ENCODE measurements around the gene NEDD8.

DNA sequence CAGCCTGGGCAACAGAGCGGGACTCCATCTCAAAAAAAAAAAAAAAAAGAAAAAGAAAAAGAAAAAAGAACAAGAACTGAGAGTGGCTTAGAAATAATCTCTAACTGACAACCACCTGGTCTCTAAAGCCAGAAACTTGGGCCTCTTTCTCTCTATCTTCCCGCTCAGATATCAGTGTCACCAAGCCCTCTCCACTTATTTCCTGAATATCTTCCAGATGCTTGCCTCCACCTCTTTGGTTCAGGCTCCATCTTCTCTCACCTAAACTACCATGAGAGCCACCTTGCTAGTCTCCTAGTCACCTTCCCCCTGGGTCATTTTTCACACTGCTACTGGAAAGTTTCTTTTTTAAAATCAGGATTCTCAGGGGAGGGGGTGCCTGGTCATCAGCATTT lies 35.1 kb downstream of the NEDD8 start:
- TF ChIP-seq, protein P1, sequence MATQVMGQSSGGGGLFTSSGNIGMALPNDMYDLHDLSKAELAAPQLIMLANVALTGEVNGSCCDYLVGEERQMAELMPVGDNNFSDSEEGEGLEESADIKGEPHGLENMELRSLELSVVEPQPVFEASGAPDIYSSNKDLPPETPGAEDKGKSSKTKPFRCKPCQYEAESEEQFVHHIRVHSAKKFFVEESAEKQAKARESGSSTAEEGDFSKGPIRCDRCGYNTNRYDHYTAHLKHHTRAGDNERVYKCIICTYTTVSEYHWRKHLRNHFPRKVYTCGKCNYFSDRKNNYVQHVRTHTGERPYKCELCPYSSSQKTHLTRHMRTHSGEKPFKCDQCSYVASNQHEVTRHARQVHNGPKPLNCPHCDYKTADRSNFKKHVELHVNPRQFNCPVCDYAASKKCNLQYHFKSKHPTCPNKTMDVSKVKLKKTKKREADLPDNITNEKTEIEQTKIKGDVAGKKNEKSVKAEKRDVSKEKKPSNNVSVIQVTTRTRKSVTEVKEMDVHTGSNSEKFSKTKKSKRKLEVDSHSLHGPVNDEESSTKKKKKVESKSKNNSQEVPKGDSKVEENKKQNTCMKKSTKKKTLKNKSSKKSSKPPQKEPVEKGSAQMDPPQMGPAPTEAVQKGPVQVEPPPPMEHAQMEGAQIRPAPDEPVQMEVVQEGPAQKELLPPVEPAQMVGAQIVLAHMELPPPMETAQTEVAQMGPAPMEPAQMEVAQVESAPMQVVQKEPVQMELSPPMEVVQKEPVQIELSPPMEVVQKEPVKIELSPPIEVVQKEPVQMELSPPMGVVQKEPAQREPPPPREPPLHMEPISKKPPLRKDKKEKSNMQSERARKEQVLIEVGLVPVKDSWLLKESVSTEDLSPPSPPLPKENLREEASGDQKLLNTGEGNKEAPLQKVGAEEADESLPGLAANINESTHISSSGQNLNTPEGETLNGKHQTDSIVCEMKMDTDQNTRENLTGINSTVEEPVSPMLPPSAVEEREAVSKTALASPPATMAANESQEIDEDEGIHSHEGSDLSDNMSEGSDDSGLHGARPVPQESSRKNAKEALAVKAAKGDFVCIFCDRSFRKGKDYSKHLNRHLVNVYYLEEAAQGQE (IDR thresholded peaks at IDR 0.05; ENCODE audit: insufficient read depth in 1 of 2, low read depth in 2 of 2, low read length in 2 of 2): no peak
- TF ChIP-seq SIN3A (IDR thresholded peaks at IDR 0.05; ENCODE audit: borderline replicate concordance, insufficient read depth, low read length) (no peak), POLR2AphosphoS5 (IDR thresholded peaks at IDR 0.05; ENCODE audit: low read depth, low read length) (no peak), TAF1 (IDR thresholded peaks at IDR 0.05; ENCODE audit: borderline replicate concordance, insufficient read depth, low read length) (no peak), FOXP2 (optimal IDR thresholded peaks at IDR 0.05; ENCODE audit: borderline replicate concordance, extremely low read depth, extremely low read length, insufficient read depth) (no peak)

Data from PFSK-1 (cell line).